A673 (cell line): ENCODE data around the gene DPF3. TPM values are rescaled to one million over a fixed set of nuclear protein-coding genes. Genes with fewer than 3 reads are reported as not detected.

ENCODE experiments used
- BruUV-seq: library from RNA; stranded (reverse); fragments of 400-500 nt; replicated peaks from 2 replicates; lab custom pipeline; 2021; lab: Mats Ljungman, UMichigan
- CTCF ChIA-PET: fragments of 300-600 bp; sonication (Branson Sonifier 250); formaldehyde crosslinking; loops from one replicate; lab custom pipeline; 2022; ENCODE audit warnings: antibody characterized with exemption; lab: Charles Lee
- POLR2A ChIA-PET: fragments of 300-600 bp; sonication (Branson Sonifier 250); formaldehyde crosslinking; loops from one replicate; lab custom pipeline; 2022; ENCODE audit warnings: antibody characterized with exemption; ENCODE audit not compliant: low non-redundant PET; lab: Charles Lee
- DNase-seq: peaks from one replicate; pipeline ENCODE4 v3.0.0-alpha.2; 2015; ENCODE audit warnings: low spot score
- H3K27ac ChIP-seq: fragments of 200-600 bp; sonication (generic); 2 replicates; pipeline ENCODE4 v1.5.1; 2016; ENCODE audit warnings: mixed run types, low read depth, mild to moderate bottlenecking, mixed read lengths, antibody characterized with exemption, low read length; ENCODE audit not compliant: poor library complexity, severe bottlenecking
- H3K27me3 ChIP-seq: fragments of 200-600 bp; sonication (generic); replicated peaks from 2 replicates; pipeline ENCODE4 v1.6.1; 2017; ENCODE audit warnings: mixed run types, low read depth, mild to moderate bottlenecking, mixed read lengths, antibody characterized with exemption, low read length; ENCODE audit not compliant: insufficient read depth, poor library complexity
- H3K36me3 ChIP-seq: fragments of 200-600 bp; sonication (generic); 2 replicates; pipeline ENCODE4 v1.6.1; 2016; ENCODE audit warnings: mixed run types, mild to moderate bottlenecking, mixed read lengths, antibody characterized with exemption, low read length; ENCODE audit not compliant: insufficient read depth, poor library complexity, severe bottlenecking
- H3K4me1 ChIP-seq: fragments of 200-600 bp; sonication (generic); 2 replicates; pipeline ENCODE4 v1.6.1; 2017; ENCODE audit warnings: mixed run types, mild to moderate bottlenecking, mixed read lengths, antibody characterized with exemption, low read length; ENCODE audit not compliant: insufficient read depth, poor library complexity, severe bottlenecking
- H3K4me3 ChIP-seq: fragments of 200-600 bp; sonication (generic); 2 replicates; pipeline ENCODE4 v1.5.1; 2016; ENCODE audit warnings: low read depth, mixed run types, mild to moderate bottlenecking, mixed read lengths, low read length; ENCODE audit not compliant: poor library complexity, severe bottlenecking
- H3K9me3 ChIP-seq: fragments of 200-600 bp; sonication (generic); 2 replicates; pipeline ENCODE4 v1.6.1; 2016; ENCODE audit warnings: mixed run types, low read depth, mild to moderate bottlenecking, mixed read lengths, antibody characterized with exemption, low read length; ENCODE audit not compliant: poor library complexity, severe bottlenecking
- CTCF ChIP-seq: fragments of 300-800, 200-600 bp; sonication (generic); conservative IDR thresholded peaks from 2 replicates; pipeline ENCODE4 v1.5.1; 2017; ENCODE audit warnings: low read depth, mild to moderate bottlenecking, antibody characterized with exemption, low read length, moderate library complexity, mixed read lengths
- EZH2 ChIP-seq: fragments of 200-600 bp; sonication (generic); IDR thresholded peaks from 2 replicates; pipeline ENCODE4 v1.6.1; 2017; ENCODE audit warnings: borderline replicate concordance, low read depth, mild to moderate bottlenecking, mixed read lengths, antibody characterized with exemption, low read length; ENCODE audit not compliant: poor library complexity, severe bottlenecking
- intact Hi-C: fragments of 100-400 bp; cut with micrococcal nuclease; formaldehyde crosslinking; loops from one replicate; pipeline ENCODE4 v1.10.0; 2022; ENCODE audit not compliant: unreplicated experiment
- total RNA-seq: library from RNA; stranded (reverse); gene quantifications from 2 replicates; pipeline ENCODE4 v1.2.3, GENCODE V29; 2021

Gene DPF3
- total RNA-seq, 1 experiment from 2014 or later: 15.7 TPM

GRCh38 chr14:72636871-72637270 lies 257.0 kb downstream of the DPF3 start:
- no peak overlapping the region for H3K27ac ChIP-seq
- no peaks in the 10 kb centered on the region for H3K36me3 ChIP-seq
- CTCF ChIA-PET: no interaction called here
- peaks cover 4% of the 10 kb centered on the region for H3K27me3 ChIP-seq
- no peak overlapping the region for H3K4me3 ChIP-seq
- TF ChIP-seq EZH2: no peak
- no peak for TF ChIP-seq CTCF
- no TSS peak for BruUV-seq
- DNase-seq: no peak
- no peaks in the 10 kb centered on the region for H3K9me3 ChIP-seq
- H3K4me1 ChIP-seq: no peaks in the 10 kb centered on the region
- POLR2A ChIA-PET: no interaction called here
- intact Hi-C loops: no loop called here

- H3K4me3 ChIP-seq: no peak overlapping the region
- H3K36me3 ChIP-seq: no peaks in the 10 kb centered on the region
- no peaks in the 10 kb centered on the region for H3K9me3 ChIP-seq
- no peak for DNase-seq
- H3K27ac ChIP-seq: no peak overlapping the region
- no TSS peak for BruUV-seq
- H3K4me1 ChIP-seq: no peaks in the 10 kb centered on the region
- intact Hi-C loops: no loop called here
- CTCF ChIA-PET: no interaction called here
- H3K27me3 ChIP-seq: peaks cover 4% of the 10 kb centered on the region
- TF ChIP-seq CTCF (no peak), EZH2 (no peak)
- POLR2A ChIA-PET: no interaction called here
These were observed 257.8 kb downstream of the DPF3 start for GRCh38 chr14:72636094-72636493.

DNA sequence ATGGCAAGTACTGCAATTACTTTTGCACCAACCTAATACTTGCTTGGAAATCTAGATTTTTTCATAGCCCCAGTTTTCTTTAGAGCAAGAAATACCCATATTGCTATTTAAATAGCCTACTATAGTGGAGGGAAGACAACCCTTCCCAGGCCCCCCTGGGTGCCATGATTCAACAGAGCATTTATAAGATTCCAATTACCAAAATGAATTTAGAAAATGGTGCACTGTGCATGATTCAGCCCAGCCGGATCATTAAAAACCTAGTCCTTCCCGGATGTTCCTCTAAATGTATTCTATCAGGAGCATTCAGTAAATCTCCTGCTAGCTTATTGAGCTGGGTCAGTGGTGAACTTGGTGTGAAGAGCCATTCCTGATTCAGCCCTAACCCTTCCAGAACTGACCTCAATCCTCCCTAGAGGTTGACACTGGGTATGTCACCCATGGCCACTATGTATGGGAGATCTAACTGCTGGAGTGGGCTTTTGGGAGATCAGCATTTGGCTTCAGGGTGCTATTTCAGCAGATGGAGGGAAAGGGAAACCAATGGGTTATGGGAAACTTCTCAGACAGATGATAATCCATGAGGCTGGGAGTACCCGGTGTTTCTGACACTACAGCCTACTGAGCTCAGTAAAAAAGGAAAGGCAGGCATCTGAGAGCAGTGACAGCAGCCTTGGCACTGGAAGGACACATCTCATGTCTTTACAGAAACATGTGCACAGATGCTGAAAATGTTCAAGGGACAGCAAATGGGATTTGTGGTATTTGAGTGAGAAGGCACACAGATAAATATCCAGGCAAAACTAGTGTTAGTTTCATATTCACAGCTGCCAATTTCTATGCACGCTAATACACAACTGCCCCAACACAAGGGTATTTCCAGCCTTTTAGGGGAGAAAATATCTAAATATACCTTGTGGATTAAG lies 258.9 kb downstream of the DPF3 start:
- Histone ChIP-seq H3K9me3 (no peaks in the 10 kb centered on the region), H3K36me3 (no peaks in the 10 kb centered on the region), H3K4me1 (no peaks in the 10 kb centered on the region), H3K4me3 (no peak overlapping the region), H3K27ac (no peak overlapping the region), H3K27me3 (peaks cover 4% of the 10 kb centered on the region)
- intact Hi-C loops: no loop called here
- ChIA-PET POLR2A (no interaction called here), CTCF (no interaction called here)
- DNase-seq: no peak
- TF ChIP-seq CTCF: no peak
- no peak for TF ChIP-seq EZH2
- no TSS peak for BruUV-seq
